Measurements from ENCODE around the gene IP6K1.

IP6K1 gene

GRCh38 chr3:49717959-49718857 lies 68.1 kb downstream of the IP6K1 start:
- H3K27me3 ChIP-seq (ENCODE audit: control insufficient read depth, insufficient read depth, low read length) = no peaks in the 10 kb centered on the region
- H3K4me1 ChIP-seq (ENCODE audit: control insufficient read depth, insufficient read depth, low read length) = peaks cover 44% of the 10 kb centered on the region
- no peaks in the 10 kb centered on the region for H3K9me3 ChIP-seq (ENCODE audit: control insufficient read depth, low read length)
- no peak overlapping the region for H3K9ac ChIP-seq (ENCODE audit: low read length)
- H3K4me3 ChIP-seq (ENCODE audit: low read length) = no peak overlapping the region
- peaks cover 15% of the 10 kb centered on the region for H3K36me3 ChIP-seq (ENCODE audit: control insufficient read depth, insufficient read depth, low read length)

GRCh38 chr3:49717211-49717958 lies 69.0 kb downstream of the IP6K1 start:
- Histone ChIP-seq H3K27me3 (ENCODE audit: control insufficient read depth, insufficient read depth, low read length) (no peaks in the 10 kb centered on the region), H3K4me3 (ENCODE audit: low read length) (no peak overlapping the region), H3K9me3 (ENCODE audit: control insufficient read depth, low read length) (no peaks in the 10 kb centered on the region), H3K9ac (ENCODE audit: low read length) (no peak overlapping the region), H3K36me3 (ENCODE audit: control insufficient read depth, insufficient read depth, low read length) (peaks cover 9% of the 10 kb centered on the region), H3K4me1 (ENCODE audit: control insufficient read depth, insufficient read depth, low read length) (peaks cover 36% of the 10 kb centered on the region)

- Histone ChIP-seq H3K36me3 (ENCODE audit: control insufficient read depth, insufficient read depth, low read length) (peaks cover 8% of the 10 kb centered on the region), H3K4me3 (ENCODE audit: low read length) (no peak overlapping the region), H3K9ac (ENCODE audit: low read length) (no peak overlapping the region), H3K9me3 (ENCODE audit: control insufficient read depth, low read length) (no peaks in the 10 kb centered on the region), H3K27me3 (ENCODE audit: control insufficient read depth, insufficient read depth, low read length) (no peaks in the 10 kb centered on the region), H3K4me1 (ENCODE audit: control insufficient read depth, insufficient read depth, low read length) (peaks cover 31% of the 10 kb centered on the region)
Observed at GRCh38 chr3:49716691-49717210, 69.6 kb downstream of the IP6K1 start.

GRCh38 chr3:49716169-49716568 lies 70.2 kb downstream of the IP6K1 start:
- Histone ChIP-seq H3K4me3 (ENCODE audit: low read length) (no peak overlapping the region), H3K9ac (ENCODE audit: low read length) (no peak overlapping the region), H3K9me3 (ENCODE audit: control insufficient read depth, low read length) (no peaks in the 10 kb centered on the region), H3K36me3 (ENCODE audit: control insufficient read depth, insufficient read depth, low read length) (peaks cover 4% of the 10 kb centered on the region), H3K27me3 (ENCODE audit: control insufficient read depth, insufficient read depth, low read length) (no peaks in the 10 kb centered on the region), H3K4me1 (ENCODE audit: control insufficient read depth, insufficient read depth, low read length) (peaks cover 31% of the 10 kb centered on the region)

GRCh38 chr3:49715611-49716121 lies 70.7 kb downstream of the IP6K1 start:
- H3K4me3 ChIP-seq (ENCODE audit: low read length) = no peak overlapping the region
- H3K4me1 ChIP-seq (ENCODE audit: control insufficient read depth, insufficient read depth, low read length) = peaks cover 31% of the 10 kb centered on the region
- no peak overlapping the region for H3K9ac ChIP-seq (ENCODE audit: low read length)
- no peaks in the 10 kb centered on the region for H3K36me3 ChIP-seq (ENCODE audit: control insufficient read depth, insufficient read depth, low read length)
- H3K9me3 ChIP-seq (ENCODE audit: control insufficient read depth, low read length) = no peaks in the 10 kb centered on the region
- no peaks in the 10 kb centered on the region for H3K27me3 ChIP-seq (ENCODE audit: control insufficient read depth, insufficient read depth, low read length)

GRCh38 chr3:49714728-49715550 lies 71.4 kb downstream of the IP6K1 start:
- H3K36me3 ChIP-seq (ENCODE audit: control insufficient read depth, insufficient read depth, low read length) = no peaks in the 10 kb centered on the region
- no peaks in the 10 kb centered on the region for H3K9me3 ChIP-seq (ENCODE audit: control insufficient read depth, low read length)
- H3K4me3 ChIP-seq (ENCODE audit: low read length) = no peak overlapping the region
- H3K9ac ChIP-seq (ENCODE audit: low read length) = no peak overlapping the region
- H3K4me1 ChIP-seq (ENCODE audit: control insufficient read depth, insufficient read depth, low read length) = peaks cover 26% of the 10 kb centered on the region
- no peaks in the 10 kb centered on the region for H3K27me3 ChIP-seq (ENCODE audit: control insufficient read depth, insufficient read depth, low read length)

GRCh38 chr3:49713336-49714105 lies 72.8 kb downstream of the IP6K1 start:
- Histone ChIP-seq H3K36me3 (ENCODE audit: control insufficient read depth, insufficient read depth, low read length) (no peaks in the 10 kb centered on the region), H3K27me3 (ENCODE audit: control insufficient read depth, insufficient read depth, low read length) (no peaks in the 10 kb centered on the region), H3K9ac (ENCODE audit: low read length) (no peak overlapping the region), H3K9me3 (ENCODE audit: control insufficient read depth, low read length) (no peaks in the 10 kb centered on the region), H3K4me1 (ENCODE audit: control insufficient read depth, insufficient read depth, low read length) (peaks cover 14% of the 10 kb centered on the region), H3K4me3 (ENCODE audit: low read length) (no peak overlapping the region)

GRCh38 chr3:49712631-49713317 lies 73.6 kb downstream of the IP6K1 start:
- Histone ChIP-seq H3K9me3 (ENCODE audit: control insufficient read depth, low read length) (no peaks in the 10 kb centered on the region), H3K27me3 (ENCODE audit: control insufficient read depth, insufficient read depth, low read length) (no peaks in the 10 kb centered on the region), H3K4me1 (ENCODE audit: control insufficient read depth, insufficient read depth, low read length) (peaks cover 7% of the 10 kb centered on the region), H3K4me3 (ENCODE audit: low read length) (no peak overlapping the region), H3K36me3 (ENCODE audit: control insufficient read depth, insufficient read depth, low read length) (no peaks in the 10 kb centered on the region), H3K9ac (ENCODE audit: low read length) (no peak overlapping the region)

- Histone ChIP-seq H3K27me3 (ENCODE audit: control insufficient read depth, insufficient read depth, low read length) (no peaks in the 10 kb centered on the region), H3K9me3 (ENCODE audit: control insufficient read depth, low read length) (no peaks in the 10 kb centered on the region), H3K36me3 (ENCODE audit: control insufficient read depth, insufficient read depth, low read length) (no peaks in the 10 kb centered on the region), H3K4me1 (ENCODE audit: control insufficient read depth, insufficient read depth, low read length) (peaks cover under 1% of the 10 kb centered on the region), H3K4me3 (ENCODE audit: low read length) (no peak overlapping the region), H3K9ac (ENCODE audit: low read length) (no peak overlapping the region)
Observed at GRCh38 chr3:49712166-49712565, 74.2 kb downstream of the IP6K1 start.

GRCh38 chr3:49711489-49711888 lies 74.9 kb downstream of the IP6K1 start:
- Histone ChIP-seq H3K27me3 (ENCODE audit: control insufficient read depth, insufficient read depth, low read length) (no peaks in the 10 kb centered on the region), H3K36me3 (ENCODE audit: control insufficient read depth, insufficient read depth, low read length) (no peaks in the 10 kb centered on the region), H3K4me3 (ENCODE audit: low read length) (no peak overlapping the region), H3K4me1 (ENCODE audit: control insufficient read depth, insufficient read depth, low read length) (no peaks in the 10 kb centered on the region), H3K9ac (ENCODE audit: low read length) (no peak overlapping the region), H3K9me3 (ENCODE audit: control insufficient read depth, low read length) (no peaks in the 10 kb centered on the region)
